ENCODE measurements around the gene ANKRD33. TPM values are rescaled to one million over a fixed set of nuclear protein-coding genes. Genes with fewer than 3 reads are reported as not detected.

Gene ANKRD33
- total RNA-seq, 2 donors from 2014 or later, result 0.46 TPM; not detected in 1

GRCh38 chr12:51921017-51921725 is 33.3 kb downstream of the ANKRD33 start:
- no peaks in the 10 kb centered on the region for H3K36me3 Mint-ChIP-seq (ENCODE audit: low read depth)
- Histone ChIP-seq H3K27ac (ENCODE audit: low read depth, low read length) (no peak overlapping the region), H3K4me1 (ENCODE audit: control insufficient read depth, insufficient read depth, low read length) (peaks cover 6% of the 10 kb centered on the region), H3K36me3 (ENCODE audit: control insufficient read depth, insufficient read depth, low read length) (no peaks in the 10 kb centered on the region), H3K9me3 (ENCODE audit: control insufficient read depth, low read length) (no peaks in the 10 kb centered on the region), H3K4me3 (ENCODE audit: low read length) (no peak overlapping the region), H3K9ac (ENCODE audit: extremely low read depth, low read length, poor library complexity, severe bottlenecking) (no peak overlapping the region), H3K27me3 (ENCODE audit: control insufficient read depth, insufficient read depth, low read length, poor library complexity, severe bottlenecking) (no peaks in the 10 kb centered on the region)
- H3K27me3 Mint-ChIP-seq (ENCODE audit: insufficient read depth), result peaks cover 15% of the 10 kb centered on the region
- no peak overlapping the region for H3K27ac Mint-ChIP-seq
- H3K4me3 Mint-ChIP-seq, result no peak overlapping the region
- no peaks in the 10 kb centered on the region for H3K9me3 Mint-ChIP-seq
- no peak for TF ChIP-seq CTCF (conservative IDR thresholded peaks at IDR 0.05)
- H3K4me1 Mint-ChIP-seq, result peaks cover 31% of the 10 kb centered on the region
- DNase-seq, result peak; percentile 78
- 0 to 63% methylated on average over 1 to 7 of the region's 7 CpGs for WGBS, 2 experiments (ENCODE audit: insufficient coverage in 1 of 2, insufficient read length in 1 of 2)

DNA sequence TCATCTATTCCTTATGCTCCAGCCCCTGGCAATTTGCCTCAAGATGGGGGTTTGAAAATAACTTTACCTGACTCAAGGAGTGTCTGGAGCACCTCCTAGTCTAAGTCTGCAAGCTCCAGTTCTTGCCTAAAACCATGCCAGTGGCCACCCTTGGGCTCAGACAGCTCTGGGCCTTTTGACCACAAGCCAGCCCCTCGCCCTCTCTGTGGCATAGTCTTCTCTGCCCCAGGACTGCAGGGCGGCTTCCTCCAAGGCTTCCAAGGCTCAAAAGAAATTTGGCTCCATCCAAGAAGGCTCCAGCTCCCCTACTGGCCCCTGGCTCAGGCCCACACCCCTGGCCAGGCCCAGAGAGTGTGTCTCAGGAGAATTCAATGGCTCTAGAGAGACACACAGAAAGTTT is 34.2 kb downstream of the ANKRD33 start:
- Histone ChIP-seq H3K9me3 (ENCODE audit: control insufficient read depth, low read length) (no peaks in the 10 kb centered on the region), H3K27ac (ENCODE audit: low read depth, low read length) (no peak overlapping the region), H3K4me1 (ENCODE audit: control insufficient read depth, insufficient read depth, low read length) (peaks cover 10% of the 10 kb centered on the region), H3K27me3 (ENCODE audit: control insufficient read depth, insufficient read depth, low read length, poor library complexity, severe bottlenecking) (no peaks in the 10 kb centered on the region), H3K4me3 (ENCODE audit: low read length) (no peak overlapping the region), H3K36me3 (ENCODE audit: control insufficient read depth, insufficient read depth, low read length) (no peaks in the 10 kb centered on the region), H3K9ac (ENCODE audit: extremely low read depth, low read length, poor library complexity, severe bottlenecking) (no peak overlapping the region)
- H3K27me3 Mint-ChIP-seq (ENCODE audit: insufficient read depth), result peaks cover 15% of the 10 kb centered on the region
- peaks cover 34% of the 10 kb centered on the region for H3K4me1 Mint-ChIP-seq
- no peak for TF ChIP-seq CTCF (conservative IDR thresholded peaks at IDR 0.05)
- H3K36me3 Mint-ChIP-seq (ENCODE audit: low read depth), result no peaks in the 10 kb centered on the region
- 95 to 100% methylated on average over 1 to 2 of the region's 2 CpGs for WGBS, 2 experiments (ENCODE audit: insufficient coverage in 1 of 2, insufficient read length in 1 of 2)
- H3K27ac Mint-ChIP-seq, result no peak overlapping the region
- H3K9me3 Mint-ChIP-seq, result no peaks in the 10 kb centered on the region
- peak; percentile 39 for DNase-seq
- H3K4me3 Mint-ChIP-seq, result no peak overlapping the region

- Mint-ChIP-seq H3K27ac (no peak overlapping the region), H3K27me3 (ENCODE audit: insufficient read depth) (peaks cover 13% of the 10 kb centered on the region), H3K4me1 (peaks cover 30% of the 10 kb centered on the region), H3K36me3 (ENCODE audit: low read depth) (no peaks in the 10 kb centered on the region), H3K9me3 (no peaks in the 10 kb centered on the region), H3K4me3 (peak overlapping the region; percentile 30)
- no peak for TF ChIP-seq CTCF (conservative IDR thresholded peaks at IDR 0.05)
- Histone ChIP-seq H3K4me1 (ENCODE audit: control insufficient read depth, insufficient read depth, low read length) (peaks cover 4% of the 10 kb centered on the region), H3K9me3 (ENCODE audit: control insufficient read depth, low read length) (no peaks in the 10 kb centered on the region), H3K9ac (ENCODE audit: extremely low read depth, low read length, poor library complexity, severe bottlenecking) (no peak overlapping the region), H3K27ac (ENCODE audit: low read depth, low read length) (no peak overlapping the region), H3K36me3 (ENCODE audit: control insufficient read depth, insufficient read depth, low read length) (no peaks in the 10 kb centered on the region), H3K4me3 (ENCODE audit: low read length) (no peak overlapping the region), H3K27me3 (ENCODE audit: control insufficient read depth, insufficient read depth, low read length, poor library complexity, severe bottlenecking) (no peaks in the 10 kb centered on the region)
- DNase-seq, result no peak
- 70 to 80% methylated on average over 13 to 16 of the region's 16 CpGs for WGBS, 2 experiments (ENCODE audit: insufficient coverage in 1 of 2, insufficient read length in 1 of 2)
These were observed 35.0 kb downstream of the ANKRD33 start for GRCh38 chr12:51922762-51923505.
